K562 (cell line): ENCODE measurements around the gene AGMO. TPM values are rescaled to one million over a fixed set of nuclear protein-coding genes. Genes with fewer than 3 reads are reported as not detected.

Source experiments
- ATAC-seq: fragments of 200-7000 bp; cut with Tn5 transposase; 3 replicates; pipeline ENCODE4 v1.9.1; 2020; ENCODE audit warnings: moderate library complexity
- BruUV-seq: library from RNA; stranded (reverse); fragments of 400-500 nt; replicated peaks from 2 replicates; lab custom pipeline; 2021; lab: Mats Ljungman, UMichigan
- CTCF ChIA-PET: fragments of 300-600 bp; formaldehyde crosslinking; extraction: SDS; loops from one replicate; lab custom pipeline; 2021; ENCODE audit warnings: low intra/inter-chr PET ratio; lab: Yijun Ruan, JAX
- POLR2A ChIA-PET: fragments of 300-600, 350-650 bp; sonication (Branson Sonifier 250); formaldehyde crosslinking; extraction: SDS; loops from one replicate; lab custom pipeline; 2021; ENCODE audit warnings: antibody characterized with exemption, inconsistent platforms; lab: Yijun Ruan, JAX
- DNase-seq, 4 experiments: peaks; one replicate each; pipeline versions ENCODE4 v3.0.0 to v3.0.0-alpha.2; 2011 to 2018; ENCODE audit warnings: low spot score in 3 of 4, mixed read lengths in 3 of 4; ENCODE audit errors: extremely low read depth in 1 of 4
- FAIRE-seq: peaks from 2 replicates; lab custom pipeline; 2011; peaks lifted over from hg19 to GRCh38; lab: Jason Lieb, UNC
- H2AFZ ChIP-seq: 2 replicates; pipeline ENCODE4 v1.6.0; 2011; ENCODE audit warnings: low read depth, low read length, control low read depth, inconsistent platforms
- H3K27ac ChIP-seq: fragments of 200-600 bp; 3 replicates; pipeline ENCODE4 v1.8.0; 2011; ENCODE audit warnings: low read depth, mild to moderate bottlenecking, control low read depth, inconsistent platforms, low read length, moderate library complexity, mixed read lengths; ENCODE audit errors: extremely low read depth
- H3K27me3 ChIP-seq, 2 experiments: fragments of 300-600 bp in 1 of 2; 2 replicates in 1 of 2; 3 replicates in 1 of 2; pipeline versions ENCODE4 v1.6.0 to v1.8.0; 2011; ENCODE audit warnings: inconsistent platforms in 2 of 2, low read length in 2 of 2, mild to moderate bottlenecking in 1 of 2, mixed read lengths in 1 of 2, moderate library complexity in 1 of 2; ENCODE audit not compliant: control insufficient read depth in 2 of 2, insufficient read depth in 2 of 2
- H3K36me3 ChIP-seq: fragments of 300-600 bp; 3 replicates; pipeline ENCODE4 v1.8.0; 2011; ENCODE audit warnings: mild to moderate bottlenecking, low read length, inconsistent platforms; ENCODE audit not compliant: control insufficient read depth, insufficient read depth
- H3K4me1 ChIP-seq, 2 experiments: fragments of 200-600 bp in 1 of 2; replicated peaks in 1 of 2; 2 replicates in 1 of 2; 3 replicates in 1 of 2; pipeline versions ENCODE4 v1.5.1 to v1.8.0; 2011; ENCODE audit warnings: inconsistent platforms in 2 of 2, low read length in 2 of 2, mild to moderate bottlenecking in 1 of 2, mixed read lengths in 1 of 2, moderate library complexity in 1 of 2; ENCODE audit not compliant: control insufficient read depth in 2 of 2, insufficient read depth in 2 of 2
- H3K4me2 ChIP-seq: 2 replicates; pipeline ENCODE4 v1.6.1; 2011; ENCODE audit warnings: low read length, control low read depth, inconsistent platforms, mixed read lengths; ENCODE audit not compliant: insufficient read depth
- H3K4me3 ChIP-seq: fragments of 200-600 bp; sonication (generic), shearing (Covaris generic); 2 replicates; pipeline ENCODE4 v1.5.1; 2016; ENCODE audit warnings: control low read depth, inconsistent platforms
- H3K79me2 ChIP-seq: fragments of 200-600 bp; 3 replicates; pipeline ENCODE4 v1.8.0; 2011; ENCODE audit warnings: low read length, inconsistent platforms; ENCODE audit not compliant: control insufficient read depth, insufficient read depth
- H3K9ac ChIP-seq, 2 experiments: 2 replicates each; pipeline versions ENCODE4 v1.6.0 to v1.6.1; 2011; ENCODE audit warnings: low read depth in 2 of 2, low read length in 2 of 2, control low read depth in 1 of 2, inconsistent platforms in 1 of 2, mild to moderate bottlenecking in 1 of 2, mixed read lengths in 1 of 2; ENCODE audit not compliant: insufficient read depth in 1 of 2
- H3K9me1 ChIP-seq: one replicate; pipeline ENCODE4 v1.6.0; 2011; ENCODE audit warnings: inconsistent platforms, mild to moderate bottlenecking, low read length, moderate library complexity; ENCODE audit not compliant: control insufficient read depth, insufficient read depth
- H3K9me3 ChIP-seq: replicated peaks from 2 replicates; pipeline ENCODE4 v1.5.1; 2011; ENCODE audit warnings: low read depth, low read length, inconsistent platforms; ENCODE audit not compliant: control insufficient read depth, insufficient read depth
- H4K20me1 ChIP-seq: replicated peaks from 2 replicates; pipeline ENCODE4 v1.6.1; 2011; ENCODE audit warnings: low read length, inconsistent platforms, mixed read lengths; ENCODE audit not compliant: control insufficient read depth, insufficient read depth
- DACH1 ChIP-seq: fragments of 450-650 bp; IDR thresholded peaks from 2 replicates; pipeline ENCODE4 v1.6.1; 2018; ENCODE audit not compliant: partially characterized antibody
- ETV5 ChIP-seq: sonication (generic); formaldehyde crosslinking; IDR thresholded peaks from 2 replicates; pipeline ENCODE4 v1.4.0; 2020; ENCODE audit warnings: low read depth, mild to moderate bottlenecking, missing genetic modification reagents
- HSF4 ChIP-seq: fragments of 250-450 bp; sonication (Bioruptor Pico); IDR thresholded peaks from 2 replicates; pipeline ENCODE4 v2.1.2; 2022; ENCODE audit warnings: mild to moderate bottlenecking, moderate library complexity, borderline replicate concordance
- SMC3 ChIP-seq: conservative IDR thresholded peaks from 2 replicates; pipeline ENCODE4 v1.6.1; 2011; ENCODE audit warnings: low read depth, low read length, improper control_type of control experiment; ENCODE audit not compliant: insufficient read depth
- SPI1 ChIP-seq: IDR thresholded peaks from 2 replicates; pipeline ENCODE4 v1.6.1; 2011; ENCODE audit warnings: low read depth, low read length, control low read depth, borderline replicate concordance
- TRIM28 ChIP-seq: fragments of 450-650 bp; IDR thresholded peaks from 2 replicates; pipeline ENCODE4 v1.6.1; 2017
- XRCC4 ChIP-seq: IDR thresholded peaks from one replicate; pipeline ENCODE4 v1.6.1; 2011; ENCODE audit not compliant: insufficient read depth, insufficient read length; ENCODE audit errors: extremely low read depth
- ZFP1 ChIP-seq: fragments of 450-650 bp; formaldehyde crosslinking; IDR thresholded peaks from 2 replicates; pipeline ENCODE4 v1.4.0; 2020; ENCODE audit warnings: mild to moderate bottlenecking, mixed read lengths
- ZNF408 ChIP-seq: fragments of 250-450 bp; sonication (Bioruptor Pico); IDR thresholded peaks from 2 replicates; pipeline ENCODE4 v1.4.0; 2020; ENCODE audit warnings: low read depth, mild to moderate bottlenecking, moderate library complexity
- WGBS: fragments of 100-300 bp; shearing (Covaris generic); methylation state at CpG from one replicate; pipeline ENCODE4 v1.1.6; 2016; ENCODE audit warnings: low coverage, mixed read lengths; ENCODE audit not compliant: insufficient coverage; ENCODE audit errors: missing lambda C conversion rate; 5-methylcytosine and 5-hydroxymethylcytosine counted together
- in situ Hi-C: fragments of 300-500 bp; cut with MboI; formaldehyde crosslinking; loops from 4 replicates; pipeline ENCODE4 v1.15.0; 2018; ENCODE audit warnings: inconsistent platforms, mixed read lengths
- intact Hi-C: fragments of 100-400 bp; cut with micrococcal nuclease; formaldehyde crosslinking; loops from 2 replicates; pipeline ENCODE4 v1.14.2; 2022
- polyA plus RNA-seq, 8 experiments: library from polyadenylated mRNA; depleted of rRNA in 4 of 8; stranded (reverse) in 5 of 8; unstranded in 3 of 8; fragments of >200 nt; fragmentation: Nextera tagmentation in 2 of 8; fragmentation: Illumina TruSeq in 1 of 8; extraction: Ambion mirVana in 2 of 8; extraction: Trizol in 1 of 8; gene quantifications; 2 replicates each; pipeline versions ENCODE4 v1.2.1 to v1.2.3, GENCODE V29; 2011 to 2014; ENCODE audit warnings: inconsistent platforms in 1 of 8, missing spikeins in 1 of 8
- total RNA-seq, 7 experiments: library from RNA; depleted of rRNA in 6 of 7; stranded (reverse); fragments of >200 nt in 6 of 7; fragmentation: Illumina TruSeq in 2 of 7; extraction: Trizol in 2 of 7; gene quantifications; 2 replicates each; pipeline versions ENCODE4 v1.2.1 to v1.2.3, GENCODE V29; 2011 to 2021; ENCODE audit warnings: low replicate concordance in 1 of 7
- TF ChIP-seq, protein P1 (sequence below): fragments of 250-450 bp; sonication (Bioruptor Pico); IDR thresholded peaks from 2 replicates; pipeline ENCODE4 v1.8.0; 2022; ENCODE audit warnings: inconsistent platforms
- TF ChIP-seq, protein P2 (sequence below): fragments of 450-650 bp; IDR thresholded peaks from 2 replicates; pipeline ENCODE4 v1.6.1; 2017; ENCODE audit warnings: antibody characterized with exemption
- TF ChIP-seq, protein P3 (sequence below): fragments of 250-450 bp; sonication (Bioruptor Pico); IDR thresholded peaks from 2 replicates; pipeline ENCODE4 v1.8.0; 2021; ENCODE audit warnings: mild to moderate bottlenecking, moderate library complexity

AGMO gene
- total and polyA plus RNA-seq, 9 of the 15 experiments (the other 6 are each of a cell fraction or from before 2014, with no cell fraction given), result 0.30 to 1.4 (median 0.69) TPM; not detected in 1

DNA sequence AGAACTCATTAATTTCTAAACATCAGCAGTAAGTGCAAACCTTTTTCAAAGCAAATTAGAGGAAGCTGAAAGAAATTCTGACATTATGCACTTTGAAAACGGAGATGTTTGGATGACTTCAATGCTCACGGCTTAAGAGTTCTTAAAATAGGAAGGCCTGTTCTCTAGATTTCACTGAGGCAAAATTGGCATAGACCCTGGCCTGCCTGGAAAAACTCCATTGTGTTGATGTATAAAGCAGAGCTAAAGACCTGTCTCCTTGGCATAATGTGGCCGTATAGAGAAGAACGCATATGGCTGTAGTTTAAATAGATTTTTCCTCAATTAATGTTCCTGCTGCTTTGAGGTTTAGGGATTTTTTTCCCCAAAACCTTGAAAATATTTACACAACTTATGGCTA, 24.5 kb upstream of the AGMO start:
- no peaks in the 10 kb centered on the region for H3K27me3 ChIP-seq
- H3K4me3 ChIP-seq, result no peak overlapping the region
- POLR2A ChIA-PET, result no interaction called here
- no peaks in the 10 kb centered on the region for H3K79me2 ChIP-seq
- no peaks in the 10 kb centered on the region for H3K9me1 ChIP-seq
- no peak overlapping the region for H3K4me2 ChIP-seq
- BruUV-seq, result no TSS peak
- ATAC-seq (no peak), DNase-seq (no peak), FAIRE-seq (no peak)
- WGBS, result 5% methylated on average over 4 of the region's 4 CpGs
- in situ Hi-C loops (no loop called here), intact Hi-C loops (no loop called here)
- CTCF ChIA-PET, result no interaction called here
- H2AFZ ChIP-seq, result no peak overlapping the region
- H3K4me1 ChIP-seq, result no peaks in the 10 kb centered on the region
- H3K36me3 ChIP-seq, result no peaks in the 10 kb centered on the region
- TF ChIP-seq ETV5 (no peak), TRIM28 (no peak), ZFP1 (CRISPR knock-in tag) (no peak), HSF4 (CRISPR knock-in tag) (no peak), SPI1 (no peak), SMC3 (no peak), ZNF408 (CRISPR knock-in tag) (no peak), DACH1 (no peak), XRCC4 (no peak)
- TF ChIP-seq, protein P1, sequence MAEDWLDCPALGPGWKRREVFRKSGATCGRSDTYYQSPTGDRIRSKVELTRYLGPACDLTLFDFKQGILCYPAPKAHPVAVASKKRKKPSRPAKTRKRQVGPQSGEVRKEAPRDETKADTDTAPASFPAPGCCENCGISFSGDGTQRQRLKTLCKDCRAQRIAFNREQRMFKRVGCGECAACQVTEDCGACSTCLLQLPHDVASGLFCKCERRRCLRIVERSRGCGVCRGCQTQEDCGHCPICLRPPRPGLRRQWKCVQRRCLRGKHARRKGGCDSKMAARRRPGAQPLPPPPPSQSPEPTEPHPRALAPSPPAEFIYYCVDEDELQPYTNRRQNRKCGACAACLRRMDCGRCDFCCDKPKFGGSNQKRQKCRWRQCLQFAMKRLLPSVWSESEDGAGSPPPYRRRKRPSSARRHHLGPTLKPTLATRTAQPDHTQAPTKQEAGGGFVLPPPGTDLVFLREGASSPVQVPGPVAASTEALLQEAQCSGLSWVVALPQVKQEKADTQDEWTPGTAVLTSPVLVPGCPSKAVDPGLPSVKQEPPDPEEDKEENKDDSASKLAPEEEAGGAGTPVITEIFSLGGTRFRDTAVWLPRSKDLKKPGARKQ (CRISPR knock-in tag), result no peak
- TF ChIP-seq, protein P2, sequence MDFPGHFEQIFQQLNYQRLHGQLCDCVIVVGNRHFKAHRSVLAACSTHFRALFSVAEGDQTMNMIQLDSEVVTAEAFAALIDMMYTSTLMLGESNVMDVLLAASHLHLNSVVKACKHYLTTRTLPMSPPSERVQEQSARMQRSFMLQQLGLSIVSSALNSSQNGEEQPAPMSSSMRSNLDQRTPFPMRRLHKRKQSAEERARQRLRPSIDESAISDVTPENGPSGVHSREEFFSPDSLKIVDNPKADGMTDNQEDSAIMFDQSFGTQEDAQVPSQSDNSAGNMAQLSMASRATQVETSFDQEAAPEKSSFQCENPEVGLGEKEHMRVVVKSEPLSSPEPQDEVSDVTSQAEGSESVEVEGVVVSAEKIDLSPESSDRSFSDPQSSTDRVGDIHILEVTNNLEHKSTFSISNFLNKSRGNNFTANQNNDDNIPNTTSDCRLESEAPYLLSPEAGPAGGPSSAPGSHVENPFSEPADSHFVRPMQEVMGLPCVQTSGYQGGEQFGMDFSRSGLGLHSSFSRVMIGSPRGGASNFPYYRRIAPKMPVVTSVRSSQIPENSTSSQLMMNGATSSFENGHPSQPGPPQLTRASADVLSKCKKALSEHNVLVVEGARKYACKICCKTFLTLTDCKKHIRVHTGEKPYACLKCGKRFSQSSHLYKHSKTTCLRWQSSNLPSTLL, result no peak
- TF ChIP-seq, protein P3, sequence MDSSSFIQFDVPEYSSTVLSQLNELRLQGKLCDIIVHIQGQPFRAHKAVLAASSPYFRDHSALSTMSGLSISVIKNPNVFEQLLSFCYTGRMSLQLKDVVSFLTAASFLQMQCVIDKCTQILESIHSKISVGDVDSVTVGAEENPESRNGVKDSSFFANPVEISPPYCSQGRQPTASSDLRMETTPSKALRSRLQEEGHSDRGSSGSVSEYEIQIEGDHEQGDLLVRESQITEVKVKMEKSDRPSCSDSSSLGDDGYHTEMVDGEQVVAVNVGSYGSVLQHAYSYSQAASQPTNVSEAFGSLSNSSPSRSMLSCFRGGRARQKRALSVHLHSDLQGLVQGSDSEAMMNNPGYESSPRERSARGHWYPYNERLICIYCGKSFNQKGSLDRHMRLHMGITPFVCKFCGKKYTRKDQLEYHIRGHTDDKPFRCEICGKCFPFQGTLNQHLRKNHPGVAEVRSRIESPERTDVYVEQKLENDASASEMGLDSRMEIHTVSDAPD (CRISPR knock-in tag), result no peak
- no peak overlapping the region for H3K27ac ChIP-seq
- no peak overlapping the region for H3K9ac ChIP-seq
- no peaks in the 10 kb centered on the region; the same call in 1 of the 2 replicates for H3K9me3 ChIP-seq
- H4K20me1 ChIP-seq, result no peaks in the 10 kb centered on the region
